H9 (cell line): ENCODE measurements around the gene ITPR2. TPM values are rescaled to one million over a fixed set of nuclear protein-coding genes. Genes with fewer than 3 reads are reported as not detected.

Source experiments
- DNase-seq: peaks from one replicate; pipeline ENCODE4 v3.0.0-alpha.2; 2017
- H2AFZ ChIP-seq: one replicate; pipeline ENCODE4 v1.6.1; 2013; ENCODE audit warnings: mild to moderate bottlenecking, low read length, control low read depth, moderate library complexity
- H2AK5ac ChIP-seq: 2 replicates; pipeline ENCODE4 v1.6.1; 2013; ENCODE audit warnings: low read length, control low read depth, mixed read lengths; ENCODE audit not compliant: insufficient read length
- H2BK120ac ChIP-seq: one replicate; pipeline ENCODE4 v1.6.1; 2013; ENCODE audit warnings: low read depth, mild to moderate bottlenecking, low read length, control low read depth, inconsistent platforms; ENCODE audit not compliant: poor library complexity, severe bottlenecking
- H2BK12ac ChIP-seq: 2 replicates; pipeline ENCODE4 v1.6.1; 2013; ENCODE audit warnings: low read length, control low read depth, mixed read lengths, low read depth; ENCODE audit not compliant: insufficient read length
- H2BK15ac ChIP-seq: 2 replicates; pipeline ENCODE4 v1.6.1; 2013; ENCODE audit warnings: low read depth, low read length, control low read depth
- H2BK20ac ChIP-seq: one replicate; pipeline ENCODE4 v1.6.1; 2013; ENCODE audit warnings: low read depth, mild to moderate bottlenecking, low read length, control low read depth, inconsistent platforms; ENCODE audit not compliant: poor library complexity, severe bottlenecking
- H2BK5ac ChIP-seq: 2 replicates; pipeline ENCODE4 v1.6.1; 2013; ENCODE audit warnings: low read length, control low read depth, mixed read lengths; ENCODE audit not compliant: insufficient read length
- H3K14ac ChIP-seq: 2 replicates; pipeline ENCODE4 v1.6.1; 2013; ENCODE audit warnings: low read length, control low read depth; ENCODE audit not compliant: insufficient read depth
- H3K18ac ChIP-seq: 2 replicates; pipeline ENCODE4 v1.6.1; 2013; ENCODE audit warnings: low read depth, mild to moderate bottlenecking, mixed read lengths, low read length, control low read depth; ENCODE audit not compliant: insufficient read length
- H3K23ac ChIP-seq: 2 replicates; pipeline ENCODE4 v1.6.1; 2013; ENCODE audit warnings: low read length, control low read depth, mixed read lengths, low read depth; ENCODE audit not compliant: insufficient read length
- H3K23me2 ChIP-seq: 2 replicates; pipeline ENCODE4 v1.6.1; 2013; ENCODE audit warnings: low read depth, mild to moderate bottlenecking, mixed read lengths, low read length, control low read depth; ENCODE audit not compliant: insufficient read length, poor library complexity, severe bottlenecking
- H3K27ac ChIP-seq: 2 replicates; pipeline ENCODE4 v1.5.1; 2013; ENCODE audit warnings: low read length, control low read depth, mixed read lengths, low read depth; ENCODE audit not compliant: insufficient read length
- H3K27me3 ChIP-seq: 2 replicates; pipeline ENCODE4 v1.6.1; 2013; ENCODE audit warnings: low read length, control low read depth, inconsistent platforms; ENCODE audit not compliant: insufficient read depth
- H3K4ac ChIP-seq: 2 replicates; pipeline ENCODE4 v1.6.1; 2013; ENCODE audit warnings: low read depth, mild to moderate bottlenecking, control low read depth, inconsistent platforms, low read length, moderate library complexity
- H3K4me1 ChIP-seq: 2 replicates; pipeline ENCODE4 v1.6.1; 2013; ENCODE audit warnings: low read length, control low read depth, inconsistent platforms; ENCODE audit not compliant: insufficient read depth
- H3K4me2 ChIP-seq: 2 replicates; pipeline ENCODE4 v1.6.1; 2013; ENCODE audit warnings: low read length, control low read depth, mixed read lengths; ENCODE audit not compliant: insufficient read length, insufficient read depth
- H3K56ac ChIP-seq: 2 replicates; pipeline ENCODE4 v1.6.1; 2013; ENCODE audit warnings: low read depth, mild to moderate bottlenecking, mixed read lengths, low read length, control low read depth; ENCODE audit not compliant: insufficient read length
- H3K79me1 ChIP-seq: 2 replicates; pipeline ENCODE4 v1.6.1; 2013; ENCODE audit warnings: low read depth, mild to moderate bottlenecking, moderate library complexity, low read length, control low read depth, inconsistent platforms; ENCODE audit not compliant: insufficient read depth, poor library complexity, severe bottlenecking
- H3K79me2 ChIP-seq: 2 replicates; pipeline ENCODE4 v1.6.1; 2013; ENCODE audit warnings: low read length, control low read depth, inconsistent platforms; ENCODE audit not compliant: insufficient read depth
- H3K9ac ChIP-seq: 2 replicates; pipeline ENCODE4 v1.6.1; 2013; ENCODE audit warnings: low read length, control low read depth, mixed read lengths; ENCODE audit not compliant: insufficient read length; ENCODE audit errors: extremely low read depth
- H3K9me3 ChIP-seq: one replicate; pipeline ENCODE4 v1.6.1; 2013; ENCODE audit warnings: low read depth, low read length, inconsistent platforms; ENCODE audit not compliant: control insufficient read depth
- H3T11ph ChIP-seq: one replicate; pipeline ENCODE4 v1.6.1; 2013; ENCODE audit warnings: mild to moderate bottlenecking, low read length, control low read depth, inconsistent platforms
- H4K20me1 ChIP-seq: one replicate; pipeline ENCODE4 v1.6.1; 2013; ENCODE audit not compliant: control insufficient read depth, insufficient read length, insufficient read depth
- H4K5ac ChIP-seq: 2 replicates; pipeline ENCODE4 v1.6.1; 2013; ENCODE audit warnings: low read depth, mild to moderate bottlenecking, mixed read lengths, low read length, control low read depth; ENCODE audit not compliant: insufficient read length
- H4K8ac ChIP-seq: replicated peaks from 2 replicates; pipeline ENCODE4 v1.6.1; 2013; ENCODE audit warnings: low read length, control low read depth, mixed read lengths, low read depth; ENCODE audit not compliant: insufficient read length
- H4K91ac ChIP-seq: 2 replicates; pipeline ENCODE4 v1.6.1; 2013; ENCODE audit warnings: low read depth, mild to moderate bottlenecking, moderate library complexity, mixed read lengths, low read length, control low read depth; ENCODE audit not compliant: insufficient read length
- H3K27ac Mint-ChIP-seq, 3 experiments: 2 replicates in 2 of 3; 3 replicates in 1 of 3; pipeline ENCODE4 v1.8.0; 2020 to 2021; ENCODE audit warnings: mixed read lengths in 3 of 3, mild to moderate bottlenecking in 1 of 3, moderate library complexity in 1 of 3
- H3K27me3 Mint-ChIP-seq: 2 replicates; pipeline ENCODE4 v1.8.0; 2021; ENCODE audit warnings: low read depth, mild to moderate bottlenecking, moderate library complexity, mixed read lengths
- H3K36me3 Mint-ChIP-seq, 3 experiments: 2 replicates in 2 of 3; 3 replicates in 1 of 3; pipeline ENCODE4 v1.8.0; 2020 to 2021; ENCODE audit warnings: low read depth in 3 of 3, mixed read lengths in 3 of 3; ENCODE audit not compliant: insufficient read depth in 1 of 3
- H3K4me1 Mint-ChIP-seq, 2 experiments: 2 replicates each; pipeline ENCODE4 v1.8.0; 2020; ENCODE audit warnings: mixed read lengths in 2 of 2
- H3K4me3 Mint-ChIP-seq, 2 experiments: 2 replicates in 1 of 2; 3 replicates in 1 of 2; pipeline ENCODE4 v1.8.0; 2020 to 2021; ENCODE audit warnings: mild to moderate bottlenecking in 2 of 2, mixed read lengths in 2 of 2, moderate library complexity in 1 of 2
- H3K9me3 Mint-ChIP-seq, 2 experiments: 2 replicates in 1 of 2; 3 replicates in 1 of 2; pipeline ENCODE4 v1.8.0; 2020; ENCODE audit warnings: mild to moderate bottlenecking in 2 of 2, mixed read lengths in 2 of 2, moderate library complexity in 1 of 2
- CTCF ChIP-seq: fragments of 200-600 bp; sonication (generic); conservative IDR thresholded peaks from 3 replicates; pipeline ENCODE4 v1.8.0; 2021; ENCODE audit warnings: antibody characterized with exemption, mild to moderate bottlenecking
- WGBS: extraction: QIAGEN DNeasy Blood & Tissue Kit; methylation state at CpG from one replicate; pipeline ENCODE4 v1.1.7; 2013; ENCODE audit warnings: missing lambda C conversion rate, low lambda C conversion rate, mixed read lengths; ENCODE audit not compliant: insufficient read length; ENCODE audit errors: extremely low coverage; 5-methylcytosine and 5-hydroxymethylcytosine counted together
- total RNA-seq: library from RNA; stranded (reverse); gene quantifications from 2 replicates; pipeline ENCODE4 v1.2.1, GENCODE V29; 2021

The ITPR2 gene
- total RNA-seq, 1 experiment from 2014 or later = 14.8 TPM

- no peaks in the 10 kb centered on the region for H3K9me3 ChIP-seq
- H3K27me3 Mint-ChIP-seq = no peaks in the 10 kb centered on the region
- no peaks in the 10 kb centered on the region; a peak in 3 of 7 replicates for H3K36me3 Mint-ChIP-seq
- no peak overlapping the region for H2AFZ ChIP-seq
- no peak overlapping the region for H3T11ph ChIP-seq
- H2BK20ac ChIP-seq = no peak overlapping the region
- H3K27ac Mint-ChIP-seq = no peak overlapping the region
- no peak overlapping the region for H3K18ac ChIP-seq
- no peak for DNase-seq
- H2AK5ac ChIP-seq = no peak overlapping the region
- H3K4ac ChIP-seq = no peak overlapping the region
- no peak overlapping the region for H3K56ac ChIP-seq
- no peak overlapping the region for H3K27ac ChIP-seq
- H3K27me3 ChIP-seq = no peaks in the 10 kb centered on the region
- TF ChIP-seq CTCF = no peak
- no peaks in the 10 kb centered on the region for H3K9me3 Mint-ChIP-seq
- H2BK120ac ChIP-seq = no peak overlapping the region
- no peaks in the 10 kb centered on the region for H3K23me2 ChIP-seq
- H4K91ac ChIP-seq = no peak overlapping the region
- no peak overlapping the region for H2BK15ac ChIP-seq
- H3K4me2 ChIP-seq = no peak overlapping the region
- H3K79me1 ChIP-seq = no peaks in the 10 kb centered on the region
- no peaks in the 10 kb centered on the region for H4K20me1 ChIP-seq
- no CpG with 5 or more reads among the region's 1 CpG for WGBS
- H2BK12ac ChIP-seq = no peak overlapping the region
- no peaks in the 10 kb centered on the region for H3K4me1 ChIP-seq
- peaks cover 0 to 4% of the 10 kb centered on the region in 2 experiments; a peak in 1 of 4 replicates for H3K4me1 Mint-ChIP-seq
- no peak overlapping the region for H3K23ac ChIP-seq
- no peak overlapping the region for H3K9ac ChIP-seq
- H3K14ac ChIP-seq = no peak overlapping the region
- H4K8ac ChIP-seq = no peak overlapping the region
- H3K79me2 ChIP-seq = no peaks in the 10 kb centered on the region
- no peak overlapping the region for H4K5ac ChIP-seq
- H2BK5ac ChIP-seq = no peak overlapping the region
- no peak overlapping the region for H3K4me3 Mint-ChIP-seq
These were observed 223.0 kb downstream of the ITPR2 start for GRCh38 chr12:26609986-26610385.
